Ascending aorta (tissue), 2 donors: ENCODE measurements around the gene FGF9. TPM values are rescaled to one million over a fixed set of nuclear protein-coding genes. Genes with fewer than 3 reads are reported as not detected.

Experiments
- DNase-seq, 2 donors: peaks; one replicate each; pipeline ENCODE4 v3.0.0-alpha.2; 2019; ENCODE audit warnings: low spot score in 2 of 2
- H3K27ac ChIP-seq, 2 donors: fragments of 200-600 bp; sonication (generic); one replicate each; pipeline ENCODE4 v1.5.1; 2016 to 2017; ENCODE audit warnings: mild to moderate bottlenecking in 1 of 2
- H3K27me3 ChIP-seq: fragments of 200-600 bp; sonication (generic); one replicate; pipeline ENCODE4 v1.5.1; 2017
- H3K36me3 ChIP-seq, 2 donors: fragments of 200-600 bp; sonication (generic); one replicate each; pipeline ENCODE4 v1.5.1; 2016
- H3K4me1 ChIP-seq, 2 donors: fragments of 200-600 bp; sonication (generic); one replicate each; pipeline ENCODE4 v1.5.1; 2016 to 2017; ENCODE audit warnings: mild to moderate bottlenecking in 1 of 2
- H3K4me3 ChIP-seq, 2 donors: fragments of 200-600 bp; sonication (generic); one replicate each; pipeline ENCODE4 v1.5.1; 2016 to 2017; ENCODE audit warnings: mild to moderate bottlenecking in 1 of 2
- H3K9me3 ChIP-seq, 2 donors: fragments of 200-600 bp; sonication (generic); one replicate each; pipeline ENCODE4 v1.5.1; 2016
- intact Hi-C: fragments of 100-400 bp; cut with DNase I; formaldehyde crosslinking; loops from one replicate; pipeline ENCODE4 v1.15.1; 2023
- total RNA-seq: library from RNA; depleted of rRNA; stranded (reverse); fragments of >200 nt; gene quantifications from one replicate; pipeline ENCODE4 v1.1.0, GENCODE V29; 2016
- TF ChIP-seq, protein P1 (sequence below), 3 experiments: fragments of 200-600 bp in 2 of 3; fragments of 450-650 bp in 1 of 3; sonication (generic) in 2 of 3; IDR thresholded peaks; one replicate each; pipeline ENCODE4 v1.5.1; 2016 to 2019; ENCODE audit warnings: antibody characterized with exemption in 3 of 3, mild to moderate bottlenecking in 1 of 3, moderate library complexity in 1 of 3

The FGF9 gene
- total RNA-seq, 1 donor from 2014 or later = not detected

DNA sequence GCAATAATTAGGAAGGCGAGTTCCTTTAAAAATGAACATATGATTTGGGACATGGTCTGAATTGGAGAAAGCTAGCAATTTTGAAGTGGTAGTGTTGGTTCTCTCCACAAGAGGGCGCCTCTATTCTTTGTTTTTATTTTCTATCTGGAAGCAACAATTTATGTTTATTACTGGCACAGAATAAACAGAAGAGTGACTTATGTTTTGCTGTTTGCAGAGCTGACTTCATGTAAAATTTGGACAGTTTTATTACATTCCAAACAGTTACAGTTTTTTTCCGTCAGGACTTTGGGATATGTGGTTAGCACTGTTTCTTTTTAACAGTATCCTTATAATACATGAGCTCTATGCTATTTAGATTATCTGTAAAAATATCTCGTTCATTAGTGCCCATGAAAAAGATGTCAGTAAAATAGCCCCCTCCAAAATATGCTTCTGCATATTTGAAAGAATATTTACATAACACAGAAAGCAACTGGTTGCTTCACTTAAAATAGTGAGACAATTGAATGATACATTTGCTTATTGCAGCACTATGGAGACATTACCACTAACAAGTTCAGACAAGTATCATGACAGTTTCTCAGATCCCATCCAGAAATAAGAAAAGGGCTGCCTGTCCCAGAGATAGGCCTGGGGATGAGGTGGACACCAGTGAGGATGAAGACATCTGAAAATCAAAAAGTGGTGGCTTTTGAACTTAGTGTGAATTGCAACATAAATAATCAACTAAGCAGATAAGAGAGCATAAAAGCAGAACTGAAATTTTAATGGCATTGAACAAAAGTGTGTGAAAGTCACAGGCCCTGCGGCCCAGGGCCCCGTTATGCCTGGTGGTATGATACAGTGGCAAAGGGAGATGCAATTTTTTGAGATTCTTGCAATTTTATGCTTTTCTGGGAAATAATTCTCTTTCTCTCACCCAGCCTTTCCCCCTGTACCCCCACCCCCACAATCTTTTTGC lies 32.3 kb upstream of the FGF9 start:
- intact Hi-C loops = loop anchor here (1.0 to 5.0 kb wide), 2 partner anchors 639 to 1119 kb away; no protein-coding TSS in a partner anchor
- H3K27me3 ChIP-seq = no peaks in the 10 kb centered on the region
- no peak for DNase-seq
- H3K4me1 ChIP-seq = no peaks in the 10 kb centered on the region
- H3K36me3 ChIP-seq = no peaks in the 10 kb centered on the region
- no peak overlapping the region for H3K27ac ChIP-seq
- TF ChIP-seq, protein P1, sequence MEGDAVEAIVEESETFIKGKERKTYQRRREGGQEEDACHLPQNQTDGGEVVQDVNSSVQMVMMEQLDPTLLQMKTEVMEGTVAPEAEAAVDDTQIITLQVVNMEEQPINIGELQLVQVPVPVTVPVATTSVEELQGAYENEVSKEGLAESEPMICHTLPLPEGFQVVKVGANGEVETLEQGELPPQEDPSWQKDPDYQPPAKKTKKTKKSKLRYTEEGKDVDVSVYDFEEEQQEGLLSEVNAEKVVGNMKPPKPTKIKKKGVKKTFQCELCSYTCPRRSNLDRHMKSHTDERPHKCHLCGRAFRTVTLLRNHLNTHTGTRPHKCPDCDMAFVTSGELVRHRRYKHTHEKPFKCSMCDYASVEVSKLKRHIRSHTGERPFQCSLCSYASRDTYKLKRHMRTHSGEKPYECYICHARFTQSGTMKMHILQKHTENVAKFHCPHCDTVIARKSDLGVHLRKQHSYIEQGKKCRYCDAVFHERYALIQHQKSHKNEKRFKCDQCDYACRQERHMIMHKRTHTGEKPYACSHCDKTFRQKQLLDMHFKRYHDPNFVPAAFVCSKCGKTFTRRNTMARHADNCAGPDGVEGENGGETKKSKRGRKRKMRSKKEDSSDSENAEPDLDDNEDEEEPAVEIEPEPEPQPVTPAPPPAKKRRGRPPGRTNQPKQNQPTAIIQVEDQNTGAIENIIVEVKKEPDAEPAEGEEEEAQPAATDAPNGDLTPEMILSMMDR (IDR thresholded peaks at IDR 0.05) = peak; percentile 58 to 76 (median 70)
- H3K9me3 ChIP-seq = no peaks in the 10 kb centered on the region
- H3K4me3 ChIP-seq = no peak overlapping the region

DNA sequence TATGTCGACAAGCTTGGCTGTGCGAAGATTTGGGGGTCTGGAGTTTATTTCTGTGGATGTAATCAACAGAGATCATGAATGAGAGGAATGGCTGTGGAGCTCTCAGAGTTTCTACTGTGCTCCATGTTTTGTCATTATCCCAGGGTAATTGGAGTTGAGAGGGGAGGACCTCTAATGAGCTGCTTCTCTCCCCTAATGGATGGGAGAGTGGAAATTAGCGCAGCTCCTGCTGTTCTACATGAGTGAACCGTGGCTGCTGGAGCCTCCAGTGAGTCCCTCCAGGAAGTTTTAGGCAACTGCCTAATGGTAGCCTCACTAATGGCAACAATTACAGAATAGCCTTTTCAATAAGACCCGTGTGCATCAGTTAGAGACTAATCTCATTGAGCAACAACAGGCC lies 31.3 kb upstream of the FGF9 start:
- DNase-seq = no peak
- H3K27ac ChIP-seq = no peak overlapping the region
- intact Hi-C loops = loop anchor here (5.0 kb wide), 1 partner anchor 638 kb away; no protein-coding TSS in a partner anchor
- H3K36me3 ChIP-seq = no peaks in the 10 kb centered on the region
- H3K4me1 ChIP-seq = no peaks in the 10 kb centered on the region
- no peak overlapping the region for H3K4me3 ChIP-seq
- TF ChIP-seq, protein P1 (IDR thresholded peaks at IDR 0.05) = no peak
- no peaks in the 10 kb centered on the region for H3K27me3 ChIP-seq
- no peaks in the 10 kb centered on the region for H3K9me3 ChIP-seq

DNA sequence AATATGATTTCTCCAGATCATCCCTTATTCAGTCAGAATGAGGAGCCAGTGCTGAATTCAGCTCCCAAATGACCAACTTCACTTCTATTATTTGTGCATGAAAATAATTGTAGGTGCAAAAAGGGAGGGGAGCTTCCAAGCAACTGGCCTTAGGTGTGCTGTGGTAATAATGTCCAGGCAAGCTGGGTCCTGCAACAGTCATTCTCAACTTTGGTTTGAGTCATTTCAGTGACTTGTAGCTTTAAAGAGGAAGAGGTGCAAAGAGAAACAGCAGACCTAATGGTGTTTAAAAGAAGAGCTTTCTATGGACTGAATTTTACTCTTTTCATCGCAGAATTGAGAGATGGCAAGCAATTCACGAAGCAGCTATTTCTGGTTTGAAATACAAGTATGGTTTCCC lies 29.2 kb upstream of the FGF9 start:
- Histone ChIP-seq H3K4me1 (no peaks in the 10 kb centered on the region), H3K27ac (no peak overlapping the region), H3K36me3 (no peaks in the 10 kb centered on the region), H3K9me3 (no peaks in the 10 kb centered on the region), H3K4me3 (no peak overlapping the region), H3K27me3 (no peaks in the 10 kb centered on the region)
- no peak for DNase-seq
- intact Hi-C loops = no loop called here
- TF ChIP-seq, protein P1 (IDR thresholded peaks at IDR 0.05) = no peak

DNA sequence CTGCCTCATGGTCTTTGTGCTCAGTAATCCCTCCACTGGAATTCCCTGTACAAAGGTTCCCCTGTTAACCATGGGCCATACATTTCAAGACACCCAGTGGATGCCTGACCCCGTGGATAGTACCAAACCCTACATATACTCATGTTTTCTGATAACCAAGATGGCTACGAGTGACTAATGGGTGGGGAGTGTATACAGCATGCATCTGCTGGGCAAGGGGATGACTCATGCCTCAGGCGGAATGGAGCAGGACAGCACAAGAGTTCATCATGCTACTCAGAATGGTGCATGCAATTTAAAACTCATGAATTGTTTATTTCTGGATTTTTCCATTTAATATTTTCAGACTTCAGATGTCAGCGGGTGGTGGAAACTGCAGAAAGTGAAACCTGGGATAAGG lies 13.3 kb upstream of the FGF9 start:
- no peak for DNase-seq
- no peaks in the 10 kb centered on the region for H3K4me1 ChIP-seq
- H3K36me3 ChIP-seq = no peaks in the 10 kb centered on the region
- H3K9me3 ChIP-seq = no peaks in the 10 kb centered on the region
- no peaks in the 10 kb centered on the region for H3K27me3 ChIP-seq
- TF ChIP-seq, protein P1 (IDR thresholded peaks at IDR 0.05) = no peak
- intact Hi-C loops = no loop called here
- H3K27ac ChIP-seq = no peak overlapping the region
- no peak overlapping the region for H3K4me3 ChIP-seq

DNA sequence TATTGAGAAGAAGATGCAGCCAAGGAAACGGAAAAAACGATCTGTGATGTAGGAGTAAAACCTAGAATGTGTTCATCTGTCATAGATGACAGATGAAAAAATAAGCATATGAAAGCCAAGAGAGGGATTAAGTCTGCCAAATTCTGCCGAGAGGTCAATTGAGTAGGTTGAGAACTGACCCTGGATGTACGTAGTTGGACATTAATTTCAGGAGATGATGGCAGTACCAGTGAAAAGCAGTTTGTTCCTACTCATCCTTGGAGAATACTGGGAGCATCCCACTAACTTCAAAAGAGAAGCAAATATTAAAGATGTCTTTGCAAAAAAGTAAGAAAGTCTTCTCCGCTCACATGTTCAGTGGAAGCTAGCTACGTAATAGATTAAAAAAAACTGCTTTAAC lies 11.8 kb upstream of the FGF9 start:
- Histone ChIP-seq H3K4me1 (no peaks in the 10 kb centered on the region), H3K4me3 (no peak overlapping the region), H3K27me3 (no peaks in the 10 kb centered on the region), H3K9me3 (no peaks in the 10 kb centered on the region), H3K36me3 (no peaks in the 10 kb centered on the region), H3K27ac (no peak overlapping the region)
- TF ChIP-seq, protein P1 (IDR thresholded peaks at IDR 0.05) = no peak
- DNase-seq = no peak
- intact Hi-C loops = no loop called here
